HL-60 (cell line): ENCODE measurements around the gene ZNF829.
A peak's percentile ranks its signal among the peaks of the same experiment; 100 is the strongest.

Source experiments
- DNase-seq, 2 experiments: peaks; one replicate each; pipeline ENCODE4 v3.0.0-alpha.2; 2010 to 2020; ENCODE audit warnings: low read depth in 1 of 2, low spot score in 1 of 2
- H3K27ac ChIP-seq: fragments of 250-450 bp; sonication (Bioruptor Pico); replicated peaks from 2 replicates; pipeline ENCODE4 v1.5.1; 2020; ENCODE audit warnings: mild to moderate bottlenecking, moderate library complexity
- H3K27me3 ChIP-seq: fragments of 250-450 bp; sonication (Bioruptor Pico); 2 replicates; pipeline ENCODE4 v1.5.1; 2021; ENCODE audit warnings: mild to moderate bottlenecking, moderate library complexity; ENCODE audit not compliant: insufficient read depth, poor library complexity, severe bottlenecking
- H3K4me3 ChIP-seq: replicated peaks from 2 replicates; pipeline ENCODE4 v1.5.1; 2011; ENCODE audit warnings: mild to moderate bottlenecking, control low read depth, low read length; ENCODE audit not compliant: insufficient read depth
- GABPA ChIP-seq: IDR thresholded peaks from 2 replicates; pipeline ENCODE4 v1.6.1; 2012; ENCODE audit warnings: low read depth
- POLR2AphosphoS5 ChIP-seq: IDR thresholded peaks from 2 replicates; pipeline ENCODE4 v1.6.1; 2012; ENCODE audit warnings: low read depth
- SPI1 ChIP-seq: IDR thresholded peaks from 2 replicates; pipeline ENCODE4 v1.6.1; 2012; ENCODE audit warnings: low read depth, mild to moderate bottlenecking, borderline replicate concordance
- long read RNA-seq: library from polyadenylated mRNA; unstranded; transcript quantifications from one replicate; pipeline ENCODE4 v2.0.0, GENCODE V29; 2020
- TF ChIP-seq, protein P1 (sequence below): IDR thresholded peaks from one replicate; pipeline ENCODE4 v1.5.1; 2011; ENCODE audit warnings: low read length, control low read depth, inconsistent platforms; ENCODE audit not compliant: insufficient read depth
- TF ChIP-seq, protein P2 (sequence below): IDR thresholded peaks from 2 replicates; pipeline ENCODE4 v1.6.1; 2012; ENCODE audit warnings: low read depth; ENCODE audit not compliant: insufficient replicate concordance

Gene ZNF829
- long read RNA-seq, partial matches to known transcripts: 0 of 4 reads
- long read RNA-seq, other reads (novel, unspliced or antisense): 2 of 4 reads

DNA sequence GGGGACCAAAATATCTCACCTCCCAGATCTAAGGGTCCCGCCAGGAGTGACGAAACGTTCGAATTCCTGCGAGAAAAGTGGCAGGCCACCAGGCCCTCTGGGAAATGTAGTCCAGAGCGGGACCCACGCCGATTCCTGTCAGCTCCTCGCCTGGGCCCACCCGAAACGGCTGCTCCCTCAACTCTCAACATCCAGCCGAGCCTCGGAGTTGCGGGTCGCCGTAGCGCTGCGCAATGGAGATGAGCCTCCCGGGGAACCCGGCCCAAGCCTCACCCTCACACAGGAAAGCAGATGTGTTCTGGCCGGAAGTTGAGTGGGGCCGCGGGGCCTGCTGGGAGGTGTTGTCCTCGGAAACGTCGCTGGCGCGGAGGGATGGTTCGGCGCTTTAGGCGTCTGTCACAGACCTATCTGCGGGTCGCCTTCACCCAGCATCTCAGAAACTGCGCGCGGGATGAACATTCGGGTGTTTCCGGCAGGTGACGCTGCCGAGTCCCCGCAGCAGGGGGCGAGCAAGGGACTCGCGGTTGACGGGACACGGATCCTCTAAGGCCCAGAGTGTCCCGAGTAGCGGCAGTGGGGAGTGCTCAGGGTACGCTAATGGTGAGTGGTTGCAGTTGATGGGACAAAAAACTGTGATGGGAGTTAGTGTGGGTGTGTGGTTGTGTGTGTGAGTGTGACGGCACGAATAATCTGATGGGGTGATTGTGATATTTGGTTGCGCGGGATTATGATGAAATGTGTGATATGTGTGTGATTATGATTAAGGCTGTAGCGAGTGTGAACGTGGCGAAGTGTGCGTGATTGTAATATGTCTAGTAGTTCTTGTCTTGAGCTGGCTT is at the start of gene ZNF829, which contains the start of gene ZNF568:
Gene ZNF829, minus strand, starts transcription at position 300 of the 839 bp plus-strand sequence. CDS start 1,124 bp downstream, outside the sequence.
Gene ZNF568, plus strand, starts transcription at position 341 of the 839 bp plus-strand sequence. CDS start 6,439 bp downstream, outside the sequence.
- DNase-seq: peak; percentile 92 to 97
- TF ChIP-seq SPI1 (no peak), GABPA (peak; percentile 87), POLR2AphosphoS5 (peak; percentile 58; the same call in 1 of the 2 replicates)
- TF ChIP-seq, protein P1, sequence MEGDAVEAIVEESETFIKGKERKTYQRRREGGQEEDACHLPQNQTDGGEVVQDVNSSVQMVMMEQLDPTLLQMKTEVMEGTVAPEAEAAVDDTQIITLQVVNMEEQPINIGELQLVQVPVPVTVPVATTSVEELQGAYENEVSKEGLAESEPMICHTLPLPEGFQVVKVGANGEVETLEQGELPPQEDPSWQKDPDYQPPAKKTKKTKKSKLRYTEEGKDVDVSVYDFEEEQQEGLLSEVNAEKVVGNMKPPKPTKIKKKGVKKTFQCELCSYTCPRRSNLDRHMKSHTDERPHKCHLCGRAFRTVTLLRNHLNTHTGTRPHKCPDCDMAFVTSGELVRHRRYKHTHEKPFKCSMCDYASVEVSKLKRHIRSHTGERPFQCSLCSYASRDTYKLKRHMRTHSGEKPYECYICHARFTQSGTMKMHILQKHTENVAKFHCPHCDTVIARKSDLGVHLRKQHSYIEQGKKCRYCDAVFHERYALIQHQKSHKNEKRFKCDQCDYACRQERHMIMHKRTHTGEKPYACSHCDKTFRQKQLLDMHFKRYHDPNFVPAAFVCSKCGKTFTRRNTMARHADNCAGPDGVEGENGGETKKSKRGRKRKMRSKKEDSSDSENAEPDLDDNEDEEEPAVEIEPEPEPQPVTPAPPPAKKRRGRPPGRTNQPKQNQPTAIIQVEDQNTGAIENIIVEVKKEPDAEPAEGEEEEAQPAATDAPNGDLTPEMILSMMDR: peak; percentile 56
- TF ChIP-seq, protein P2, sequence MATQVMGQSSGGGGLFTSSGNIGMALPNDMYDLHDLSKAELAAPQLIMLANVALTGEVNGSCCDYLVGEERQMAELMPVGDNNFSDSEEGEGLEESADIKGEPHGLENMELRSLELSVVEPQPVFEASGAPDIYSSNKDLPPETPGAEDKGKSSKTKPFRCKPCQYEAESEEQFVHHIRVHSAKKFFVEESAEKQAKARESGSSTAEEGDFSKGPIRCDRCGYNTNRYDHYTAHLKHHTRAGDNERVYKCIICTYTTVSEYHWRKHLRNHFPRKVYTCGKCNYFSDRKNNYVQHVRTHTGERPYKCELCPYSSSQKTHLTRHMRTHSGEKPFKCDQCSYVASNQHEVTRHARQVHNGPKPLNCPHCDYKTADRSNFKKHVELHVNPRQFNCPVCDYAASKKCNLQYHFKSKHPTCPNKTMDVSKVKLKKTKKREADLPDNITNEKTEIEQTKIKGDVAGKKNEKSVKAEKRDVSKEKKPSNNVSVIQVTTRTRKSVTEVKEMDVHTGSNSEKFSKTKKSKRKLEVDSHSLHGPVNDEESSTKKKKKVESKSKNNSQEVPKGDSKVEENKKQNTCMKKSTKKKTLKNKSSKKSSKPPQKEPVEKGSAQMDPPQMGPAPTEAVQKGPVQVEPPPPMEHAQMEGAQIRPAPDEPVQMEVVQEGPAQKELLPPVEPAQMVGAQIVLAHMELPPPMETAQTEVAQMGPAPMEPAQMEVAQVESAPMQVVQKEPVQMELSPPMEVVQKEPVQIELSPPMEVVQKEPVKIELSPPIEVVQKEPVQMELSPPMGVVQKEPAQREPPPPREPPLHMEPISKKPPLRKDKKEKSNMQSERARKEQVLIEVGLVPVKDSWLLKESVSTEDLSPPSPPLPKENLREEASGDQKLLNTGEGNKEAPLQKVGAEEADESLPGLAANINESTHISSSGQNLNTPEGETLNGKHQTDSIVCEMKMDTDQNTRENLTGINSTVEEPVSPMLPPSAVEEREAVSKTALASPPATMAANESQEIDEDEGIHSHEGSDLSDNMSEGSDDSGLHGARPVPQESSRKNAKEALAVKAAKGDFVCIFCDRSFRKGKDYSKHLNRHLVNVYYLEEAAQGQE: no peak
- H3K27ac ChIP-seq: peak within 1 kb of the TSS; percentile 95
- H3K4me3 ChIP-seq: peak within 1 kb of the TSS; percentile 63
- H3K27me3 ChIP-seq: no peaks in the 10 kb centered on the region

DNA sequence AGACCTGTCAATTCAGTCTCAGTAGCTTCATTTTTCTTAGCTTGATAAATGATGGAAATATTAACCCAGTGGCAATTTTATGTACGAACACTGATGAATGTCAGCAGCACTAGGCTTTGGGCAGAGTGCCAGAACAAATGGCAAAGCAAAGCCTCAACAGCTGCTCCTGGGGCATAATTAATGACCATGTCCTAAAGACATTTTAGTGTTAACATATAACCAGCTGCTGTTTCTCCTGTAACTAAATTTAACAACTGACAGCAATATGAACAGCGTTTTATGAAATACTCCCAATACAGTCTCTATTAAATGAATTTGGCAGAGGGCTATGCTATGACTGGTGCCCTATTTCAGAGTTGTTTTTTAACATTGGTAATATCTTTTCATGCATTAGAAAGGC is 47.2 kb upstream of the ZNF829 start:
- DNase-seq: no peak
- Histone ChIP-seq H3K27me3 (no peaks in the 10 kb centered on the region), H3K4me3 (no peak overlapping the region), H3K27ac (no peak overlapping the region)
- TF ChIP-seq SPI1: no peak
- TF ChIP-seq, protein P1: no peak

DNA sequence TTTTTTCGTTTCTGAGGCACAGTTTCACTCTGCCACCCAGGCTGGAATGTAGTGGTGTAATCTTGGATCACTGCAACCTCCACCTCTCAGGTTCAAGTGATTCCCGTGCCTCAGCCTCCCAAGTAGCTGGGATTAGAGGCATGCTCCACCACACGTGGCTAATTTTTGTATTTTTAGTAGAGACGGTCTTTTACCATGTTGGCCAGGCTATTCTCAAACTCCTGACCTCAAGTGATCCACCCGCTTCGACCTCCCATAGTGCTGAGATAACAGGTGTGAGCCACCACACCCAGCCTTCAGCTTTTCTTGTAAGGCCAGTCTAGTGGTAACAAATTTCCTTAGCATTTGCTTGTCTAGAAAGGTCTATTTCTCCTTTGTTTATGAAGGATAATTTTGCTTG is 46.3 kb upstream of the ZNF829 start:
- Histone ChIP-seq H3K27me3 (no peaks in the 10 kb centered on the region), H3K27ac (no peak overlapping the region), H3K4me3 (no peak overlapping the region)
- TF ChIP-seq, protein P1: no peak
- no peak for TF ChIP-seq GABPA
- TF ChIP-seq, protein P2: no peak
- TF ChIP-seq POLR2AphosphoS5: no peak
- no peak for TF ChIP-seq SPI1
- no peak for DNase-seq
